Tibial artery (tissue), 4 donors: ENCODE data around the gene HDAC4.
A peak's percentile ranks its signal among the peaks of the same experiment; 100 is the strongest.

Experiments used
- DNase-seq, 2 donors: peaks; one replicate each; pipeline ENCODE4 v3.0.0-alpha.2; 2019
- H3K27ac ChIP-seq, 2 donors: fragments of 200-600 bp; sonication (generic) in 1 of 2; 1 replicate in 1 of 2; 2 replicates in 1 of 2; pipeline ENCODE4 v1.5.1; 2018 to 2019; ENCODE audit warnings: mild to moderate bottlenecking in 1 of 2
- H3K27me3 ChIP-seq, 2 donors: fragments of 200-600 bp; sonication (generic) in 1 of 2; one replicate each; pipeline versions ENCODE4 v1.5.1 to v1.6.0; 2016 to 2019
- H3K36me3 ChIP-seq, 3 donors: fragments of 200-600 bp; sonication (generic) in 2 of 3; one replicate each; pipeline ENCODE4 v1.5.1; 2016 to 2019; ENCODE audit warnings: mild to moderate bottlenecking in 2 of 3
- H3K4me1 ChIP-seq, 4 donors: fragments of 200-600 bp; sonication (generic) in 2 of 4; 1 replicate in 3 of 4; 2 replicates in 1 of 4; pipeline ENCODE4 v1.5.1; 2016 to 2019
- H3K4me3 ChIP-seq, 2 donors: fragments of 200-600 bp; sonication (generic) in 1 of 2; 1 replicate in 1 of 2; 2 replicates in 1 of 2; pipeline ENCODE4 v1.5.1; 2018 to 2019; ENCODE audit warnings: mild to moderate bottlenecking in 2 of 2
- H3K9me3 ChIP-seq, 3 donors: fragments of 200-600 bp; sonication (generic) in 1 of 3; one replicate each; pipeline ENCODE4 v1.5.1; 2016 to 2019
- CTCF ChIP-seq, 2 experiments: fragments of 200-600 bp in 1 of 2; fragments of 450-650 bp in 1 of 2; IDR thresholded peaks; one replicate each; pipeline ENCODE4 v1.5.1; 2017 to 2019; ENCODE audit warnings: antibody characterized with exemption in 2 of 2, mild to moderate bottlenecking in 1 of 2, moderate library complexity in 1 of 2
- intact Hi-C: fragments of 100-400 bp; cut with DNase I; formaldehyde crosslinking; loops from one replicate; pipeline ENCODE4 v1.15.0; 2023; ENCODE audit warnings: low total_unique reads

HDAC4 gene

DNA sequence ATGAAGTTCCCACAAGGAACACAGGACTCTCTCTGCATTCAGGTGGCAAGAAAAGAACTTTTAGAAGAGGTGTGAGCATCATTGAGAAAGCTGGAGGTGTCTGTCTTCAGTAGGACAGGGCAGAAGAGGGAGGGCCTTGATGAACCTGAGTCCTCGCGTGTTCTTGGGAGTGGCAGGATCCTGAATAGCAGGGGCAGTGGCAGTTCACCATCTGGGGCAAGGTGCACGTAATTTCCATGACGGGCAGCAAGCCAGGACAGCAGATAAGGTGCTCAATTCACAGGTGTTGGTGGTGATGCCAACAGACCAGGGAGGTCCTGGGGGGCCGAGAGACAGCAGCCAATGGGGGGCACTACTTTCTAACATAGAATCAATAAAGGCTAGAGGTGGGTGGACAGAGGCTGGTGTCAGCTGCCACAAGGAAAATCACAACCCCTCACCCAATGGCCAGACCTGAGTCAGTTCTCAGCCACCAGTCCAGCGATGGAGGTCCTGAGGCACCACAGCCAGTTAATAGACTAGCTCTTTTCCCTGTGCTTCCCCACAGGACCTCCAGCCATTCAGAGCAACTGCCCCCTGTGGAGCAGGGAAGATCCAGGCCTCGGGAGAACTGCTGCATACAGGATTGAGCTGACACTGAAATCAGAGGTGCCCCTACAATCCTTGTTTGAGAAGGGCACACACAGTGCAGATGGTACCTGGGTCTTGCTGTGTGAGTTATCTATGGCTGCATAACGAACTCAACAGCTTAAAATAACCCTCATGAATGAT is 10.9 kb upstream of the HDAC4 start:
- intact Hi-C loops, result no loop called here
- TF ChIP-seq CTCF (IDR thresholded peaks at IDR 0.05), result no peak
- peaks cover 0 to 13% (median 0%) of the 10 kb centered on the region in 3 donors for H3K9me3 ChIP-seq
- DNase-seq, result no peak
- peaks cover 0 to 7% of the 10 kb centered on the region in 2 donors for H3K27me3 ChIP-seq
- H3K4me3 ChIP-seq, result no peak overlapping the region
- H3K27ac ChIP-seq, result no peak overlapping the region
- no peaks in the 10 kb centered on the region for H3K4me1 ChIP-seq
- no peaks in the 10 kb centered on the region for H3K36me3 ChIP-seq

- Histone ChIP-seq H3K4me3 (no peak overlapping the region), H3K4me1 (no peaks in the 10 kb centered on the region), H3K27me3 (peaks cover 0 to 7% of the 10 kb centered on the region in 2 donors), H3K27ac (no peak overlapping the region), H3K9me3 (peaks cover 0 to 13% (median 0%) of the 10 kb centered on the region in 3 donors), H3K36me3 (no peaks in the 10 kb centered on the region)
- intact Hi-C loops, result no loop called here
- no peak for DNase-seq
- TF ChIP-seq CTCF (IDR thresholded peaks at IDR 0.05), result no peak
Observed at GRCh38 chr2:239411117-239411516, 10.3 kb upstream of the HDAC4 start.

- H3K9me3 ChIP-seq, result peaks cover 0 to 13% (median 0%) of the 10 kb centered on the region in 3 donors
- intact Hi-C loops, result no loop called here
- no peak for TF ChIP-seq CTCF (IDR thresholded peaks at IDR 0.05)
- DNase-seq, result no peak
- no peak overlapping the region for H3K4me3 ChIP-seq
- H3K27me3 ChIP-seq, result peaks cover 0 to 7% of the 10 kb centered on the region in 2 donors
- no peak overlapping the region for H3K27ac ChIP-seq
- no peaks in the 10 kb centered on the region for H3K4me1 ChIP-seq
- H3K36me3 ChIP-seq, result no peaks in the 10 kb centered on the region
Observed at GRCh38 chr2:239409976-239410375, 9.2 kb upstream of the HDAC4 start.

- no peak overlapping the region for H3K4me3 ChIP-seq
- no peak for TF ChIP-seq CTCF (IDR thresholded peaks at IDR 0.05)
- intact Hi-C loops, result no loop called here
- no peaks in the 10 kb centered on the region for H3K36me3 ChIP-seq
- H3K27me3 ChIP-seq, result peaks cover 0 to 7% of the 10 kb centered on the region in 2 donors
- H3K9me3 ChIP-seq, result peaks cover 0 to 1% (median 0%) of the 10 kb centered on the region in 3 donors
- H3K4me1 ChIP-seq, result peaks cover 0 to 6% (median under 1%) of the 10 kb centered on the region in 4 donors
- DNase-seq, result peak in 1 of 2 donors; percentile 6
- H3K27ac ChIP-seq, result no peak overlapping the region
Observed at GRCh38 chr2:239407112-239407511, 6.3 kb upstream of the HDAC4 start.

- DNase-seq, result peak in 1 of 2 donors; percentile 11
- Histone ChIP-seq H3K4me3 (no peak overlapping the region), H3K9me3 (no peaks in the 10 kb centered on the region), H3K27me3 (peaks cover 0 to 7% of the 10 kb centered on the region in 2 donors), H3K27ac (no peak overlapping the region), H3K36me3 (no peaks in the 10 kb centered on the region), H3K4me1 (peaks cover 0 to 7% (median 2%) of the 10 kb centered on the region in 4 donors)
- TF ChIP-seq CTCF (IDR thresholded peaks at IDR 0.05), result no peak
- intact Hi-C loops, result no loop called here
Observed at GRCh38 chr2:239406316-239406995, 5.6 kb upstream of the HDAC4 start.
